Neural cell (in vitro differentiated cells): ENCODE data around the gene VSIG8. TPM values are rescaled to one million over a fixed set of nuclear protein-coding genes. Genes with fewer than 3 reads are reported as not detected.

Source experiments
- H2AFZ ChIP-seq: fragments of 200-600, 300-800 bp; sonication (generic), shearing (Covaris generic); 2 replicates; pipeline ENCODE4 v1.6.0; 2014; ENCODE audit warnings: low read depth, mild to moderate bottlenecking, antibody characterized with exemption, low read length, moderate library complexity
- H3F3A ChIP-seq: fragments of 200-600 bp; shearing (Covaris generic); 2 replicates; pipeline ENCODE4 v1.6.1; 2016; ENCODE audit warnings: mild to moderate bottlenecking, moderate library complexity, mixed read lengths, antibody characterized with exemption, low read length; ENCODE audit not compliant: insufficient read depth, poor library complexity, severe bottlenecking
- H3K27ac ChIP-seq: fragments of 200-600, 300-800 bp; sonication (generic), shearing (Covaris generic); 2 replicates; pipeline ENCODE4 v1.5.1; 2014; ENCODE audit warnings: mild to moderate bottlenecking, low read length, moderate library complexity
- H3K27me3 ChIP-seq: fragments of 300-800, 200-600 bp; sonication (generic), shearing (Covaris generic); 2 replicates; pipeline ENCODE4 v1.6.0; 2014; ENCODE audit warnings: mild to moderate bottlenecking, low read depth, low read length, moderate library complexity; ENCODE audit not compliant: insufficient read depth
- H3K36me3 ChIP-seq: fragments of 300-800, 200-600 bp; sonication (generic), shearing (Covaris generic); 2 replicates; pipeline ENCODE4 v1.5.1; 2014; ENCODE audit warnings: mild to moderate bottlenecking, antibody characterized with exemption, low read length, moderate library complexity; ENCODE audit not compliant: insufficient read depth
- H3K4me2 ChIP-seq: fragments of 300-800, 200-600 bp; sonication (generic), shearing (Covaris generic); 2 replicates; pipeline ENCODE4 v1.6.0; 2014; ENCODE audit warnings: mild to moderate bottlenecking, low read length
- H3K4me3 ChIP-seq: fragments of 300-800, 200-600 bp; sonication (generic), shearing (Covaris generic); 2 replicates; pipeline ENCODE4 v1.5.1; 2014; ENCODE audit warnings: mild to moderate bottlenecking, low read length, moderate library complexity
- H3K79me2 ChIP-seq: fragments of 200-600 bp; shearing (Covaris generic); replicated peaks from 2 replicates; pipeline ENCODE4 v1.6.0; 2014; ENCODE audit warnings: mild to moderate bottlenecking, low read length, moderate library complexity; ENCODE audit not compliant: insufficient read depth
- H3K9ac ChIP-seq: fragments of 300-800, 200-600 bp; sonication (generic), shearing (Covaris generic); 2 replicates; pipeline ENCODE4 v1.6.1; 2016; ENCODE audit warnings: mild to moderate bottlenecking, low read length, mixed read lengths
- H3K9me2 ChIP-seq: fragments of 200-600 bp; shearing (Covaris generic); 2 replicates; pipeline ENCODE4 v1.6.1; 2016; ENCODE audit warnings: mild to moderate bottlenecking, low read length, mixed read lengths; ENCODE audit not compliant: insufficient read depth
- H3K9me3 ChIP-seq: fragments of 200-600, 300-800 bp; sonication (generic), shearing (Covaris generic); 2 replicates; pipeline ENCODE4 v1.6.1; 2016; ENCODE audit warnings: mild to moderate bottlenecking, mixed run types, low read length, moderate library complexity, mixed read lengths
- H4K20me1 ChIP-seq: fragments of 200-600 bp; shearing (Covaris generic); 2 replicates; pipeline ENCODE4 v1.6.1; 2016; ENCODE audit warnings: mild to moderate bottlenecking, mixed run types; ENCODE audit not compliant: insufficient read depth
- EP300 ChIP-seq: fragments of 450-650 bp; conservative IDR thresholded peaks from 2 replicates; pipeline ENCODE4 v1.6.1; 2014; ENCODE audit warnings: antibody characterized with exemption, mild to moderate bottlenecking, moderate library complexity; ENCODE audit not compliant: poor library complexity, severe bottlenecking
- EZH2 ChIP-seq: fragments of 200-600, 300-800 bp; shearing (Covaris generic), sonication (generic); IDR thresholded peaks from 2 replicates; pipeline ENCODE4 v1.6.1; 2014; ENCODE audit warnings: antibody characterized with exemption, low read length, borderline replicate concordance, mild to moderate bottlenecking; ENCODE audit not compliant: insufficient read depth, poor library complexity, severe bottlenecking
- POLR2AphosphoS5 ChIP-seq: IDR thresholded peaks from 2 replicates; pipeline ENCODE4 v1.6.1; 2012
- RAD21 ChIP-seq: fragments of 450-650 bp; conservative IDR thresholded peaks from 2 replicates; pipeline ENCODE4 v1.6.1; 2014; ENCODE audit warnings: antibody characterized with exemption, mild to moderate bottlenecking, moderate library complexity
- SMC3 ChIP-seq: fragments of 450-650 bp; conservative IDR thresholded peaks from 2 replicates; pipeline ENCODE4 v1.6.1; 2014; ENCODE audit warnings: antibody characterized with exemption, mild to moderate bottlenecking, moderate library complexity; ENCODE audit not compliant: poor library complexity
- TAF1 ChIP-seq: IDR thresholded peaks from 2 replicates; pipeline ENCODE4 v1.6.1; 2012; ENCODE audit warnings: low read depth
- polyA plus RNA-seq: library from polyadenylated mRNA; depleted of rRNA; stranded (reverse); fragments of >200 nt; gene quantifications from 2 replicates; pipeline ENCODE4 v1.2.3, GENCODE V29; 2014
- TF ChIP-seq, protein P1 (sequence below): fragments of 450-650 bp; IDR thresholded peaks from 2 replicates; pipeline ENCODE4 v1.5.1; 2014; ENCODE audit warnings: antibody characterized with exemption, mild to moderate bottlenecking, moderate library complexity; ENCODE audit not compliant: poor library complexity, severe bottlenecking
- TF ChIP-seq, protein P2 (sequence below): IDR thresholded peaks from 2 replicates; pipeline ENCODE4 v1.6.1; 2012; ENCODE audit warnings: borderline replicate concordance

The VSIG8 gene
- polyA plus RNA-seq, 1 donor from 2014 or later: 0.37 TPM

DNA sequence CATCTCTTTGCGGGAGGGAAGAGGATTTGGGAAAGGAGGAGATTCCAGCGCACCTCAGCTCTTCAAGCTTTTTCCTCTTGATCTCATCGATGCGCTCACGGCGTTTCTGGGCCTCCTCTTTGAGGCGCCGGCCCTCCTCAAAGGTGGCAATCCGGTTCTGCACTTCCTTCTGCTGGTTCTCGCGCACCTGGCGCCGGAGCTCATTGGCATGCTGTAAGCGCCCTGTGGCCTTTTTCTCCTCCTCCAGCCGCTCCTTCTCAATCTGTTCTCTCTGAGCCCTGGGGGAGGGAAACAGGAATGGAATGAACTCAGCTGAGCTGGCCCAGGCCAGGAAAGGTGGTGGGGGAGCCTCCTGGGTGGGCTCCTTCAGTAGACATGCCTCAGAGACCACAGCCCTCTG lies 10.4 kb upstream of the VSIG8 start:
- Histone ChIP-seq H3F3A (no peaks in the 10 kb centered on the region), H3K79me2 (no peaks in the 10 kb centered on the region), H3K27ac (no peak overlapping the region), H2AFZ (no peak overlapping the region), H3K27me3 (no peaks in the 10 kb centered on the region), H4K20me1 (no peaks in the 10 kb centered on the region), H3K4me3 (no peak overlapping the region), H3K9me2 (no peaks in the 10 kb centered on the region), H3K4me2 (no peak overlapping the region), H3K9ac (no peak overlapping the region), H3K9me3 (no peaks in the 10 kb centered on the region), H3K36me3 (no peaks in the 10 kb centered on the region)
- TF ChIP-seq POLR2AphosphoS5 (no peak), SMC3 (no peak), RAD21 (no peak), EZH2 (no peak), TAF1 (no peak), EP300 (no peak)
- TF ChIP-seq, protein P1, sequence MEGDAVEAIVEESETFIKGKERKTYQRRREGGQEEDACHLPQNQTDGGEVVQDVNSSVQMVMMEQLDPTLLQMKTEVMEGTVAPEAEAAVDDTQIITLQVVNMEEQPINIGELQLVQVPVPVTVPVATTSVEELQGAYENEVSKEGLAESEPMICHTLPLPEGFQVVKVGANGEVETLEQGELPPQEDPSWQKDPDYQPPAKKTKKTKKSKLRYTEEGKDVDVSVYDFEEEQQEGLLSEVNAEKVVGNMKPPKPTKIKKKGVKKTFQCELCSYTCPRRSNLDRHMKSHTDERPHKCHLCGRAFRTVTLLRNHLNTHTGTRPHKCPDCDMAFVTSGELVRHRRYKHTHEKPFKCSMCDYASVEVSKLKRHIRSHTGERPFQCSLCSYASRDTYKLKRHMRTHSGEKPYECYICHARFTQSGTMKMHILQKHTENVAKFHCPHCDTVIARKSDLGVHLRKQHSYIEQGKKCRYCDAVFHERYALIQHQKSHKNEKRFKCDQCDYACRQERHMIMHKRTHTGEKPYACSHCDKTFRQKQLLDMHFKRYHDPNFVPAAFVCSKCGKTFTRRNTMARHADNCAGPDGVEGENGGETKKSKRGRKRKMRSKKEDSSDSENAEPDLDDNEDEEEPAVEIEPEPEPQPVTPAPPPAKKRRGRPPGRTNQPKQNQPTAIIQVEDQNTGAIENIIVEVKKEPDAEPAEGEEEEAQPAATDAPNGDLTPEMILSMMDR: no peak
- TF ChIP-seq, protein P2, sequence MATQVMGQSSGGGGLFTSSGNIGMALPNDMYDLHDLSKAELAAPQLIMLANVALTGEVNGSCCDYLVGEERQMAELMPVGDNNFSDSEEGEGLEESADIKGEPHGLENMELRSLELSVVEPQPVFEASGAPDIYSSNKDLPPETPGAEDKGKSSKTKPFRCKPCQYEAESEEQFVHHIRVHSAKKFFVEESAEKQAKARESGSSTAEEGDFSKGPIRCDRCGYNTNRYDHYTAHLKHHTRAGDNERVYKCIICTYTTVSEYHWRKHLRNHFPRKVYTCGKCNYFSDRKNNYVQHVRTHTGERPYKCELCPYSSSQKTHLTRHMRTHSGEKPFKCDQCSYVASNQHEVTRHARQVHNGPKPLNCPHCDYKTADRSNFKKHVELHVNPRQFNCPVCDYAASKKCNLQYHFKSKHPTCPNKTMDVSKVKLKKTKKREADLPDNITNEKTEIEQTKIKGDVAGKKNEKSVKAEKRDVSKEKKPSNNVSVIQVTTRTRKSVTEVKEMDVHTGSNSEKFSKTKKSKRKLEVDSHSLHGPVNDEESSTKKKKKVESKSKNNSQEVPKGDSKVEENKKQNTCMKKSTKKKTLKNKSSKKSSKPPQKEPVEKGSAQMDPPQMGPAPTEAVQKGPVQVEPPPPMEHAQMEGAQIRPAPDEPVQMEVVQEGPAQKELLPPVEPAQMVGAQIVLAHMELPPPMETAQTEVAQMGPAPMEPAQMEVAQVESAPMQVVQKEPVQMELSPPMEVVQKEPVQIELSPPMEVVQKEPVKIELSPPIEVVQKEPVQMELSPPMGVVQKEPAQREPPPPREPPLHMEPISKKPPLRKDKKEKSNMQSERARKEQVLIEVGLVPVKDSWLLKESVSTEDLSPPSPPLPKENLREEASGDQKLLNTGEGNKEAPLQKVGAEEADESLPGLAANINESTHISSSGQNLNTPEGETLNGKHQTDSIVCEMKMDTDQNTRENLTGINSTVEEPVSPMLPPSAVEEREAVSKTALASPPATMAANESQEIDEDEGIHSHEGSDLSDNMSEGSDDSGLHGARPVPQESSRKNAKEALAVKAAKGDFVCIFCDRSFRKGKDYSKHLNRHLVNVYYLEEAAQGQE: no peak

DNA sequence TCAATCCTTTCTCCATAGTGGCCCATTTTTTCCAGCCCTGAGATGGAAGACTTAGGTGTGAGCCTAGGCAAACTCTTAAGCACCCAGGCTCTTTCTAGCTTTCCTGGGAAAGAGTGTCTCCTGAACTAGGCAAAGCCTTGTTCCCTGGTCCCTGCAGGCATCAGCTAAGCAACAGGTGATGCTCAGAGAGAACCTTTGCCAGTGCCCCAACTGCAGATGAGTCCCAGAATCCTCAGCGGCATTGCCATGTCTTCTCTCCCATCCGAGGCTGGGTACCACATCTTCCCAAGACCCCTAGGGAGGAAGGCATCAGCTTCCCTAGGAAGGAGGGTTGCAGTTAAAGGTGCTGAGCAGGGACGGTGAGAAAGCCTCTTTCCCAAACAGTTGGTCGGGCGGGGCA lies 8.2 kb upstream of the VSIG8 start:
- TF ChIP-seq, protein P1: no peak
- TF ChIP-seq, protein P2: no peak
- TF ChIP-seq EZH2 (no peak), RAD21 (no peak)
- Histone ChIP-seq H3K36me3 (no peaks in the 10 kb centered on the region), H3K79me2 (no peaks in the 10 kb centered on the region), H2AFZ (no peak overlapping the region), H3K27me3 (no peaks in the 10 kb centered on the region), H3K27ac (no peak overlapping the region), H3K4me3 (no peak overlapping the region), H4K20me1 (no peaks in the 10 kb centered on the region), H3F3A (no peaks in the 10 kb centered on the region), H3K4me2 (no peak overlapping the region), H3K9me2 (no peaks in the 10 kb centered on the region), H3K9ac (no peak overlapping the region), H3K9me3 (no peaks in the 10 kb centered on the region)
